Keratinocyte (primary cell): ENCODE results near the gene KLF12. TPM values are rescaled to one million over a fixed set of nuclear protein-coding genes. Genes with fewer than 3 reads are reported as not detected.

Experiments
- DNase-seq: peaks from one replicate; pipeline ENCODE4 v3.0.0-alpha.2; 2011; ENCODE audit warnings: low read depth, missing footprints, low spot score
- FAIRE-seq: peaks from 2 replicates; lab custom pipeline; 2011; peaks lifted over from hg19 to GRCh38; lab: Jason Lieb, UNC
- H2AFZ ChIP-seq: 2 replicates; pipeline ENCODE4 v1.6.0; 2012; ENCODE audit warnings: low read length, control low read depth, inconsistent platforms; ENCODE audit not compliant: control insufficient read depth
- H3K27ac ChIP-seq: 2 replicates; pipeline ENCODE4 v1.5.1; 2011; ENCODE audit warnings: low read length; ENCODE audit not compliant: control insufficient read depth, insufficient read depth
- H3K27me3 ChIP-seq: 3 replicates; pipeline ENCODE4 v1.6.0; 2011; ENCODE audit warnings: low read length; ENCODE audit not compliant: control insufficient read depth, insufficient read depth; ENCODE audit errors: extremely low read depth
- H3K36me3 ChIP-seq, 2 experiments: 2 replicates in 1 of 2; 3 replicates in 1 of 2; pipeline ENCODE4 v1.5.1; 2011; ENCODE audit warnings: low read length in 2 of 2, mild to moderate bottlenecking in 1 of 2; ENCODE audit not compliant: control insufficient read depth in 2 of 2, insufficient read depth in 2 of 2; ENCODE audit errors: extremely low read depth in 1 of 2
- H3K4me1 ChIP-seq: 3 replicates; pipeline ENCODE4 v1.5.1; 2011; ENCODE audit warnings: low read length; ENCODE audit not compliant: control insufficient read depth, insufficient read depth; ENCODE audit errors: extremely low read depth
- H3K4me2 ChIP-seq: 3 replicates; pipeline ENCODE4 v1.6.0; 2011; ENCODE audit warnings: low read depth, low read length; ENCODE audit not compliant: control insufficient read depth, insufficient read depth; ENCODE audit errors: extremely low read depth
- H3K4me3 ChIP-seq, 3 experiments: fragments of 200-600 bp in 1 of 3; sonication (generic) in 1 of 3; 2 replicates in 2 of 3; 3 replicates in 1 of 3; pipeline ENCODE4 v1.5.1; 2011 to 2016; ENCODE audit warnings: low read length in 3 of 3, mild to moderate bottlenecking in 3 of 3, control low read depth in 2 of 3, inconsistent platforms in 1 of 3, low read depth in 1 of 3, mixed read lengths in 1 of 3, mixed run types in 1 of 3, moderate library complexity in 1 of 3; ENCODE audit not compliant: control insufficient read depth in 2 of 3, insufficient read depth in 2 of 3; ENCODE audit errors: extremely low read depth in 1 of 3
- H3K79me2 ChIP-seq: 2 replicates; pipeline ENCODE4 v1.6.0; 2012; ENCODE audit warnings: low read length; ENCODE audit not compliant: control insufficient read depth, insufficient read depth
- H3K9ac ChIP-seq: 3 replicates; pipeline ENCODE4 v1.6.0; 2011; ENCODE audit warnings: low read length; ENCODE audit not compliant: control insufficient read depth, insufficient read depth; ENCODE audit errors: extremely low read depth
- H3K9me1 ChIP-seq: 3 replicates; pipeline ENCODE4 v1.6.0; 2011; ENCODE audit warnings: low read length; ENCODE audit not compliant: control insufficient read depth, insufficient read depth; ENCODE audit errors: extremely low read depth
- H3K9me3 ChIP-seq: 2 replicates; pipeline ENCODE4 v1.5.1; 2012; ENCODE audit warnings: low read depth, low read length; ENCODE audit not compliant: control insufficient read depth
- H4K20me1 ChIP-seq: 3 replicates; pipeline ENCODE4 v1.6.0; 2011; ENCODE audit warnings: low read length; ENCODE audit not compliant: control insufficient read depth, insufficient read depth; ENCODE audit errors: extremely low read depth
- CTCF ChIP-seq, 3 experiments: IDR thresholded peaks in 1 of 3; conservative IDR thresholded peaks in 1 of 3; optimal IDR thresholded peaks in 1 of 3; 2 replicates in 2 of 3; 3 replicates in 1 of 3; pipeline versions ENCODE3 to v1.5.1; 2011; ENCODE audit warnings: low read length in 3 of 3, mild to moderate bottlenecking in 3 of 3, moderate library complexity in 2 of 3, control low read depth in 1 of 3, inconsistent platforms in 1 of 3; ENCODE audit not compliant: insufficient read depth in 2 of 3; ENCODE audit errors: extremely low read depth in 1 of 3
- EZH2 ChIP-seq: IDR thresholded peaks from one replicate; pipeline ENCODE4 v1.6.1; 2012; ENCODE audit warnings: inconsistent platforms, mild to moderate bottlenecking, low read length, moderate library complexity
- dilution Hi-C: fragments of 300-500 bp; cut with MboI; formaldehyde crosslinking; loops from one replicate; pipeline ENCODE4 v1.7.0; 2020; ENCODE audit warnings: low sequenced_read_pairs; ENCODE audit not compliant: extremely low pct_ligation_motif_present
- polyA plus RNA-seq, 5 experiments: library from polyadenylated mRNA; depleted of rRNA in 3 of 5; stranded (reverse) in 3 of 5; stranded (forward) in 1 of 5; unstranded in 1 of 5; fragments of >200 nt; gene quantifications; 1 replicate in 1 of 5; 2 replicates in 3 of 5; 3 replicates in 1 of 5; pipeline versions ENCODE4 v1.2.1 to v1.2.3, GENCODE V29; 2011 to 2012; ENCODE audit warnings: missing spikeins in 2 of 5, low read depth in 1 of 5, low replicate concordance in 1 of 5

KLF12 gene
- polyA plus RNA-seq, 1 donor (not counting 4 experiments of a cell fraction or from before 2014, with no cell fraction given): 6.1 TPM

GRCh38 chr13:74093691-74094090 lies 40.5 kb downstream of the KLF12 start:
- H2AFZ ChIP-seq: no peak overlapping the region
- no peaks in the 10 kb centered on the region for H3K9me3 ChIP-seq
- H3K36me3 ChIP-seq: no peaks in the 10 kb centered on the region
- no peaks in the 10 kb centered on the region for H3K9me1 ChIP-seq
- TF ChIP-seq EZH2 (no peak), CTCF (optimal IDR thresholded peaks at IDR 0.05 in 1 of 3, IDR thresholded peaks at IDR 0.05 in 1 of 3, conservative IDR thresholded peaks at IDR 0.05 in 1 of 3; ENCODE audit: extremely low read depth in 1 of 3, insufficient read depth in 2 of 3, low read length in 3 of 3) (no peak)
- H3K9ac ChIP-seq: no peak overlapping the region
- FAIRE-seq: no peak
- peaks cover 18% of the 10 kb centered on the region for H3K79me2 ChIP-seq
- no peaks in the 10 kb centered on the region for H4K20me1 ChIP-seq
- no peak overlapping the region for H3K27ac ChIP-seq
- no peaks in the 10 kb centered on the region for H3K4me1 ChIP-seq
- H3K27me3 ChIP-seq: no peaks in the 10 kb centered on the region
- H3K4me3 ChIP-seq: no peak overlapping the region
- dilution Hi-C loops: no loop called here
- no peak for DNase-seq
- no peak overlapping the region for H3K4me2 ChIP-seq

- Histone ChIP-seq H3K4me3 (no peak overlapping the region), H3K79me2 (peaks cover 21% of the 10 kb centered on the region), H2AFZ (no peak overlapping the region), H3K9me3 (no peaks in the 10 kb centered on the region), H3K27ac (no peak overlapping the region), H3K4me2 (no peak overlapping the region), H3K9me1 (no peaks in the 10 kb centered on the region), H3K9ac (no peak overlapping the region), H3K36me3 (no peaks in the 10 kb centered on the region), H4K20me1 (no peaks in the 10 kb centered on the region), H3K27me3 (no peaks in the 10 kb centered on the region), H3K4me1 (no peaks in the 10 kb centered on the region)
- TF ChIP-seq CTCF (optimal IDR thresholded peaks at IDR 0.05 in 1 of 3, IDR thresholded peaks at IDR 0.05 in 1 of 3, conservative IDR thresholded peaks at IDR 0.05 in 1 of 3; ENCODE audit: extremely low read depth in 1 of 3, insufficient read depth in 2 of 3, low read length in 3 of 3): no peak
- TF ChIP-seq EZH2: no peak
- DNase-seq (no peak), FAIRE-seq (no peak)
- dilution Hi-C loops: no loop called here
Observed at GRCh38 chr13:74092711-74093110, 41.5 kb downstream of the KLF12 start.
